ENCODE data around the gene THADA. TPM values are rescaled to one million over a fixed set of nuclear protein-coding genes. Genes with fewer than 3 reads are reported as not detected.
"Not testable (repeated sequence)": the region's sequence is repeated elsewhere in the genome, so short reads cannot be mapped to it uniquely, and the experiment has no call there.

Gene THADA
- total RNA-seq, 6 donors from 2014 or later, result 23.6 to 57.5 (median 37.3) TPM

DNA sequence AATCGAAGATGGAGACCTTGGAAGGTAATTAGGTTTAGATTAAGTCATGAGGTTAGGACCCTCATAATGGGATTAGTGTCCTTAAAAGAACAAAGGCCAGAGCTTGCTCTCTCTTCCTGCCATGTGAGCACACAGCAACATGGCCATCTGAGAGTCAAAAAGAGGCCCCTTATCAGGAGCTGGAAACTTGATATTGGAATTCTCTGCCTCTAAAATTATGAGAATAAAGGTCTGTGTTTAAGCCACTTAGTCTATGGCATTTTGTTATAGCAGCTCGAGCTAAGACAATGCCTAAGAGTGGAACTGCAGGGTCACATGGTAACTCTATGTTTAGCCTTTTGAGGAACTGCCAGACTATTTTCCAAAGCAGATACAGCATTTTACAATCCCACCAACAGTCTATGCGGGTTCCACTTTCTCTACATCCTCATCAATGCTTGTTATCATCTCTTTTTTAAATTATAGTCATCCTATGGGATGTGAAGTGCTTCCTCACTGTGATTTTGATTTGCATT, 42.4 kb downstream of the THADA start:
- H3K9me3 ChIP-seq, result no peaks in the 10 kb centered on the region
- H3K27ac ChIP-seq, result no peak overlapping the region
- ATAC-seq (ENCODE audit: low FRiP score in 2 of 2) (no peak), DNase-seq (no peak)
- H3K36me3 ChIP-seq, result peaks cover 8 to 68% (median 27%) of the 10 kb centered on the region in 4 donors
- H3K27me3 ChIP-seq, result no peaks in the 10 kb centered on the region
- H3K4me3 ChIP-seq, result no peak overlapping the region
- 68 to 80% methylated on average over 3 of the region's 3 CpGs for whole genome bisulfite sequencing, 2 donors
- peaks cover 0 to 3% (median 0%) of the 10 kb centered on the region in 4 donors for H3K4me1 ChIP-seq
- no peak for TF ChIP-seq POLR2A (IDR thresholded peaks at IDR 0.05)
- no peak for TF ChIP-seq POLR2AphosphoS5 (IDR thresholded peaks at IDR 0.05)
- TF ChIP-seq, protein P1, sequence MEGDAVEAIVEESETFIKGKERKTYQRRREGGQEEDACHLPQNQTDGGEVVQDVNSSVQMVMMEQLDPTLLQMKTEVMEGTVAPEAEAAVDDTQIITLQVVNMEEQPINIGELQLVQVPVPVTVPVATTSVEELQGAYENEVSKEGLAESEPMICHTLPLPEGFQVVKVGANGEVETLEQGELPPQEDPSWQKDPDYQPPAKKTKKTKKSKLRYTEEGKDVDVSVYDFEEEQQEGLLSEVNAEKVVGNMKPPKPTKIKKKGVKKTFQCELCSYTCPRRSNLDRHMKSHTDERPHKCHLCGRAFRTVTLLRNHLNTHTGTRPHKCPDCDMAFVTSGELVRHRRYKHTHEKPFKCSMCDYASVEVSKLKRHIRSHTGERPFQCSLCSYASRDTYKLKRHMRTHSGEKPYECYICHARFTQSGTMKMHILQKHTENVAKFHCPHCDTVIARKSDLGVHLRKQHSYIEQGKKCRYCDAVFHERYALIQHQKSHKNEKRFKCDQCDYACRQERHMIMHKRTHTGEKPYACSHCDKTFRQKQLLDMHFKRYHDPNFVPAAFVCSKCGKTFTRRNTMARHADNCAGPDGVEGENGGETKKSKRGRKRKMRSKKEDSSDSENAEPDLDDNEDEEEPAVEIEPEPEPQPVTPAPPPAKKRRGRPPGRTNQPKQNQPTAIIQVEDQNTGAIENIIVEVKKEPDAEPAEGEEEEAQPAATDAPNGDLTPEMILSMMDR (IDR thresholded peaks at IDR 0.05), result no peak
- TF ChIP-seq EP300 (IDR thresholded peaks at IDR 0.05), result no peak

DNA sequence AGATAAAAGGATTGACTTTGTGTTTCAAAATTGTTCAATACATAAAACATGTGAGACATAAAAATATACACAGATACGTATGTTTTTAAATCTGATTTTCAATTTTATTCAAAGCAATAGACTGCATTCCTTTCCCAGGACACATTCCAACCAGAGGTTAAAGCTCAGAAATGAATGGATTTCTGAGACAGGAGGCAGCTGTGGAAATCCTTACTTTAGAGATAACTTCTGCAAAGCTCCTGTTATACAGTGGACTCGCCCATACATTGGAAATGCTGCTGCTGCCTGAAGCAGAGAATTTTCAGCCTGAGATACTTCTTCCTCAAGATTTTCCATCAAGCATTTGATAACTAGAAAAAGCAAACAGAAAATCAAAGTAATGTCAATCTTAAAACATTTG, 43.8 kb downstream of the THADA start:
- H3K27ac ChIP-seq, result no peak overlapping the region
- DNase-seq, result no peak
- H3K27me3 ChIP-seq, result no peaks in the 10 kb centered on the region
- no peak for ATAC-seq (ENCODE audit: low FRiP score in 2 of 2)
- H3K9me3 ChIP-seq, result no peaks in the 10 kb centered on the region
- H3K4me3 ChIP-seq, result no peak overlapping the region
- peaks cover 0 to 3% (median 0%) of the 10 kb centered on the region in 4 donors for H3K4me1 ChIP-seq
- WGBS, 2 donors, result 84 to 88% methylated on average over 2 of the region's 2 CpGs
- H3K36me3 ChIP-seq, result peaks cover 8 to 65% (median 25%) of the 10 kb centered on the region in 4 donors
- no peak for TF ChIP-seq POLR2AphosphoS5 (IDR thresholded peaks at IDR 0.05)
- TF ChIP-seq POLR2A (IDR thresholded peaks at IDR 0.05), result no peak
- TF ChIP-seq, protein P1 (IDR thresholded peaks at IDR 0.05), result no peak
- no peak for TF ChIP-seq EP300 (IDR thresholded peaks at IDR 0.05)

DNA sequence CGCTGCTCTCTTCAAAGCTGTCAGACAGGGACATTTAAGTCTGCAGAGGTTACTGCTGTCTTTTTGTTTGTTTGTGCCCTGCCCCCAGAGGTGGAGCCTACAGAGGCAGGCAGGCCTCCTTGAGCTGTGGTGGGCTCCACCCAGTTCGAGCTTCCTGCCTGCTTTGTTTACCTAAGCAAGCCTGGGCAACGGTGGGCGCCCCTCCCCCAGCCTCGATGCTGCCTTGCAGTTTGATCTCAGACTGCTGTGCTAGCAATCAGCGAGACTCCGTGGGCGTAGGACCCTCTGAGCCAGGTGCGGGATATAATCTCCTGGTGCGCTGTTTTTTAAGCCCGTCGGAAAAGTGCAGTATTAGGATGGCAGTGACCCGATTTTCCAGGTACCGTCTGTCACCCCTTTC, 47.5 kb downstream of the THADA start:
- not testable (repeated sequence) for H3K27ac ChIP-seq; H3K9me3 ChIP-seq; H3K27me3 ChIP-seq; H3K4me1 ChIP-seq; H3K4me3 ChIP-seq; ATAC-seq (ENCODE audit: low FRiP score in 2 of 2)
- DNase-seq, result peak in 1 of 2 donors; percentile 68
- peaks cover 0 to 41% (median 16%) of the 10 kb centered on the region in 4 donors for H3K36me3 ChIP-seq
- 92 to 94% methylated on average over 12 to 14 of the region's 14 CpGs for WGBS, 2 donors

DNA sequence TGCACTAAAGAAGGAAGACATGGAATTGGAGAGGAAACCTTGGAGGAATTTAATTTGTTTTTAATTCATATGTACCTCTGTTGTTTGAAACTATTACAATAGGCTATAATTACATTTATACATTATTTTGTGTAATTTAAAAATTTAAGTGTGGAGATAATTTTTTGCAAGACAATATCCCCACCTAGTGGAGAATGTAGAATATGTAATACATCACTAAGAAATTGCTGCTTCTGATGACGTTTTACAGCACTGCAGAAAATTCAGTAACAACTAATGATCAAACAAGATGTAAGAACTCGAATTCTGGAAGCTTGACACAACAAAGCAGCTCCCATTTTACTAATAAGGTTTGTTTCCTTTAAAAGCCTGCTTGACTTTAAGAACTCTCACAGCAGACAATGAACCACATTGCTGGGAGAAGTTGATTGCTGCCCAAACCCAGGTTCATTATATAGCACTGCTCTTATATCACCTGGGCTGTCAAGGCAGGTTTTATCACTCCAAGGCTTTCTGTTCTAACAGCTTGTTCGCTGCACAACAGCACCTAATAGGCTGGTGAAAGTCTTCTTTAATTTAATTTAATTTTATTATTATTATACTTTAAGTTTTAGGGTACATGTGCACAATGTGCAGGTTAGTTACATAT, 53.4 kb downstream of the THADA start:
- peaks cover 8 to 20% (median 13%) of the 10 kb centered on the region in 4 donors for H3K4me1 ChIP-seq
- no peaks in the 10 kb centered on the region for H3K9me3 ChIP-seq
- no peak overlapping the region for H3K4me3 ChIP-seq
- H3K36me3 ChIP-seq, result peaks cover 0 to 4% (median 0%) of the 10 kb centered on the region in 4 donors
- H3K27me3 ChIP-seq, result no peaks in the 10 kb centered on the region
- ATAC-seq (ENCODE audit: low FRiP score in 2 of 2) (peak in 1 of 2 donors; percentile 69), DNase-seq (no peak)
- no peak overlapping the region for H3K27ac ChIP-seq
- TF ChIP-seq, protein P1 (IDR thresholded peaks at IDR 0.05), result peak; percentile 37 to 72 (median 54)
- TF ChIP-seq POLR2AphosphoS5 (IDR thresholded peaks at IDR 0.05), result no peak
- WGBS, 2 donors, result 21 to 23% methylated on average over 3 of the region's 3 CpGs

DNA sequence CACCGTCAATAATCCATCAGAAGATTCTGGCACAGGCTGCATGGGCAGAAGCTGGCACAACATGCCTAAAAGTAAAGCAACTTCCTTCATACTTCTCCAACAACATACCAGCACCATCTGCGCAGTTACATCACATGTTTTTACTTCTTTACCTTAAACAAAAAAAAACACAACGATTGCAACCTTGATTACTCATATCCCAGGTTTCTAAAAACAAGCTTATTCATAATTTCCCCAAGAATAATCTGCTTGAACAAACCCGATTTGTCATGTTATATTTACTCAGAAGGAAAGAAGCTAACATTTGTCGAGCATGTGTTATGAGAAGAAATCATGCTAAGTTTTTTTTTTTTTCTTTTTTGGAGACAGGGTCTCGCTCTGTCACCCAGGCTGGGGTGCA, 54.7 kb downstream of the THADA start:
- Histone ChIP-seq H3K27ac (peak overlapping the region; percentile 21 to 71 (median 66)), H3K4me3 (no peak overlapping the region), H3K9me3 (no peaks in the 10 kb centered on the region), H3K36me3 (peaks cover 0 to 4% (median 0%) of the 10 kb centered on the region in 4 donors), H3K27me3 (no peaks in the 10 kb centered on the region), H3K4me1 (peaks cover 9 to 20% (median 13%) of the 10 kb centered on the region in 4 donors)
- ATAC-seq (ENCODE audit: low FRiP score in 2 of 2) (no peak), DNase-seq (no peak)
- 70 to 75% methylated on average over 6 of the region's 6 CpGs for WGBS, 2 donors
- TF ChIP-seq POLR2A (IDR thresholded peaks at IDR 0.05) (no peak), EP300 (IDR thresholded peaks at IDR 0.05) (no peak)

All from upper lobe of left lung (tissue), 6 donors.